ENCODE results near the gene RRP1B.
A peak's percentile ranks its signal among the peaks of the same experiment; 100 is the strongest.

RRP1B gene

GRCh38 chr21:43736224-43736883 lies 77.0 kb downstream of the RRP1B start:
- no peak for TF ChIP-seq TCF12 (IDR thresholded peaks at IDR 0.05; ENCODE audit: low read depth)
- TF ChIP-seq TEAD4 (IDR thresholded peaks at IDR 0.05), result no peak
- no peak for TF ChIP-seq FOXM1 (IDR thresholded peaks at IDR 0.05; ENCODE audit: borderline replicate concordance, low read depth)
- no peak for TF ChIP-seq ZBTB7A (IDR thresholded peaks at IDR 0.05; ENCODE audit: low read depth)
- TF ChIP-seq EP300 (IDR thresholded peaks at IDR 0.05; ENCODE audit: borderline replicate concordance), result no peak
- TF ChIP-seq TAF1 (IDR thresholded peaks at IDR 0.05; ENCODE audit: low read depth), result no peak
- TF ChIP-seq EGR1 (IDR thresholded peaks at IDR 0.05), result no peak
- no peak for TF ChIP-seq MAX (IDR thresholded peaks at IDR 0.05)
- TF ChIP-seq CREB1 (IDR thresholded peaks at IDR 0.05; ENCODE audit: low read depth), result no peak
- TF ChIP-seq USF1 (IDR thresholded peaks at IDR 0.05), result no peak
- TF ChIP-seq CEBPB (IDR thresholded peaks at IDR 0.05), result no peak
- TF ChIP-seq RAD21 (IDR thresholded peaks at IDR 0.05; ENCODE audit: low read depth), result no peak
- TF ChIP-seq REST (IDR thresholded peaks at IDR 0.05; ENCODE audit: low read depth), result no peak
- TF ChIP-seq NFIC (IDR thresholded peaks at IDR 0.05), result no peak
- no peak for TF ChIP-seq YY1 (IDR thresholded peaks at IDR 0.05; ENCODE audit: low read depth)

- TF ChIP-seq TAF1 (IDR thresholded peaks at IDR 0.05; ENCODE audit: low read depth) (0 out of 2 replicates have a peak, but pooled peaks have one; percentile 14), NFIC (IDR thresholded peaks at IDR 0.05) (no peak)
Measured at GRCh38 chr21:43737158-43737950, 78.0 kb downstream of the RRP1B start.

- TF ChIP-seq TEAD4 (IDR thresholded peaks at IDR 0.05) (no peak), TAF1 (IDR thresholded peaks at IDR 0.05; ENCODE audit: low read depth) (no peak), CREB1 (IDR thresholded peaks at IDR 0.05; ENCODE audit: low read depth) (no peak), EGR1 (IDR thresholded peaks at IDR 0.05) (no peak), FOXM1 (IDR thresholded peaks at IDR 0.05; ENCODE audit: borderline replicate concordance, low read depth) (no peak), EP300 (IDR thresholded peaks at IDR 0.05; ENCODE audit: borderline replicate concordance) (no peak), ZBTB7A (IDR thresholded peaks at IDR 0.05; ENCODE audit: low read depth) (no peak), TCF12 (IDR thresholded peaks at IDR 0.05; ENCODE audit: low read depth) (no peak), USF1 (IDR thresholded peaks at IDR 0.05) (no peak), NFIC (IDR thresholded peaks at IDR 0.05) (no peak), CEBPB (IDR thresholded peaks at IDR 0.05) (no peak), YY1 (IDR thresholded peaks at IDR 0.05; ENCODE audit: low read depth) (no peak), MAX (IDR thresholded peaks at IDR 0.05) (no peak; the same call in 1 of the 2 replicates), RAD21 (IDR thresholded peaks at IDR 0.05; ENCODE audit: low read depth) (no peak), REST (IDR thresholded peaks at IDR 0.05; ENCODE audit: low read depth) (no peak)
Measured at GRCh38 chr21:43739621-43740435, 80.5 kb downstream of the RRP1B start.

- TF ChIP-seq RAD21 (IDR thresholded peaks at IDR 0.05; ENCODE audit: low read depth) (0 out of 2 replicates have a peak, but pooled peaks have one; percentile 1), YY1 (IDR thresholded peaks at IDR 0.05; ENCODE audit: low read depth) (peak; percentile 51; the same call in 1 of the 2 replicates), FOXM1 (IDR thresholded peaks at IDR 0.05; ENCODE audit: borderline replicate concordance, low read depth) (no peak), USF1 (IDR thresholded peaks at IDR 0.05) (no peak), EGR1 (IDR thresholded peaks at IDR 0.05) (no peak), NFIC (IDR thresholded peaks at IDR 0.05) (no peak; the same call in 1 of the 2 replicates), MAX (IDR thresholded peaks at IDR 0.05) (peak; percentile 49; the same call in 1 of the 2 replicates), EP300 (IDR thresholded peaks at IDR 0.05; ENCODE audit: borderline replicate concordance) (peak; percentile 13; the same call in 1 of the 2 replicates), TEAD4 (IDR thresholded peaks at IDR 0.05) (peak; percentile 39; the same call in 1 of the 2 replicates), ZBTB7A (IDR thresholded peaks at IDR 0.05; ENCODE audit: low read depth) (peak; percentile 80; the same call in 1 of the 2 replicates), TCF12 (IDR thresholded peaks at IDR 0.05; ENCODE audit: low read depth) (0 out of 2 replicates have a peak, but pooled peaks have one; percentile 39), CREB1 (IDR thresholded peaks at IDR 0.05; ENCODE audit: low read depth) (0 out of 2 replicates have a peak, but pooled peaks have one; percentile 26)
Measured at GRCh38 chr21:43740497-43741156, 81.3 kb downstream of the RRP1B start.
